Measurements from ENCODE around the gene KANK3. TPM values are rescaled to one million over a fixed set of nuclear protein-coding genes. Genes with fewer than 3 reads are reported as not detected.
"Not testable (repeated sequence)": the region's sequence is repeated elsewhere in the genome, so short reads cannot be mapped to it uniquely, and the experiment has no call there.

Gene KANK3
- total and polyA plus RNA-seq, 3 experiments from 2014 or later, result 0.97 to 3.6 (median 1.1) TPM

DNA sequence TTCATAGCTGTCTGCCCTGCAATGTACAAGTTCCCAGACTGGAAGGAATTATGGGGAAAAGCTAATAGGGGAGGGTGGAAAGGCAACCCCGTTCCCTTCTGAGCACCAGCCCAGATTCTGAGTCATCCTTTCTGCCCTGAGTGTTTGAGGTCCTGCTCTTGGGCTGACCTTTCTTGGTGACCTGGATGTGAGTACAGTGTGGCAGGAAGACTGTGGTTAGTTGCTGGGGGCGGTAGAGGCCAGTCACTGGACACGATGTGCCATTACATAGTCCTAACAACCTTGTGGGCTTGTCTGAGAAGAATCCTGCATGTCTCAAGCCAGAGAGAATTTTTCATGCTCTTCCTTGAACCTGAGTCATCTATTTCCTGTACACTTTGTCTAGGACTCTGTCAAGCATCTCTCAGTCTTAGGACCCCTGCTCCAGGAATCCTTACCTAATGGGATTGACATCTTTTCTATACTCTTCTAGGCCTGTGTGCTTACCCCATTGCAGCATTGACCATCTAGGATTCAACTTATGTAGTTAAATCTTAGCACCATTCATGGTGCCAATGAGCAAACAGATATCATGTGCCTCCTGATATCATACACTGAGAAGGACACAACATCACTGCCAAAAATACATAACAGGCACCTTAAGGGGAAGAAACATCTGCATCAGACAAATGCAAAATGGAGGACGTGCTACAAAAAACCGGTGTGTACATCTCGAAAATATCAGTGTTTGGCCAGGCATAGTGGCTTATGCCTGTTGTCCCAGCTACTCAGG is 12.8 kb upstream of the KANK3 start:
- Mint-ChIP-seq H3K27ac (no peak overlapping the region), H3K4me3 (no peak overlapping the region), H3K9me3 (peaks cover 0 to 2% (median 0%) of the 10 kb centered on the region in 5 donors), H3K27me3 (peaks cover 14% of the 10 kb centered on the region in 2 donors), H3K4me1 (peaks cover 2 to 4% (median 3%) of the 10 kb centered on the region in 3 donors), H3K36me3 (no peaks in the 10 kb centered on the region)
- POLR2A ChIA-PET, result no interaction called here
- H3K9me3 ChIP-seq (ENCODE audit: low read length), result no peaks in the 10 kb centered on the region
- no peaks in the 10 kb centered on the region for H3K36me3 ChIP-seq (ENCODE audit: insufficient read depth, low read length)
- no peak for DNase-seq
- H3K4me1 ChIP-seq (ENCODE audit: insufficient read depth, low read length), result peaks cover 6% of the 10 kb centered on the region
- H3K4me3 ChIP-seq (ENCODE audit: low read length), result no peak overlapping the region
- H3K27ac ChIP-seq (ENCODE audit: low read depth, low read length), result no peak overlapping the region
- H3K27me3 ChIP-seq (ENCODE audit: insufficient read depth, low read length, poor library complexity, severe bottlenecking), result no peaks in the 10 kb centered on the region
- CTCF ChIA-PET, result interaction anchor here (0.7 to 3.3 kb wide), 3 partner anchors 10 to 225 kb away, joined by 3 to 31 read pairs (median 11); no protein-coding TSS in a partner anchor

GRCh38 chr19:8352845-8353244 is 9.8 kb upstream of the KANK3 start:
- H3K9me3 ChIP-seq (ENCODE audit: low read length); H3K4me1 ChIP-seq (ENCODE audit: insufficient read depth, low read length); POLR2A ChIA-PET; H3K9me3 Mint-ChIP-seq; H3K27ac ChIP-seq (ENCODE audit: low read depth, low read length); H3K27me3 ChIP-seq (ENCODE audit: insufficient read depth, low read length, poor library complexity, severe bottlenecking); H3K27ac Mint-ChIP-seq; H3K4me3 ChIP-seq (ENCODE audit: low read length); H3K36me3 ChIP-seq (ENCODE audit: insufficient read depth, low read length); H3K4me1 Mint-ChIP-seq; H3K4me3 Mint-ChIP-seq; H3K36me3 Mint-ChIP-seq; DNase-seq: not testable (repeated sequence)
- H3K27me3 Mint-ChIP-seq, result peaks cover 13 to 21% of the 10 kb centered on the region in 2 donors
- CTCF ChIA-PET, result interaction anchor here (0.8 to 3.3 kb wide), 15 partner anchors 9 to 341 kb away, joined by 3 to 31 read pairs (median 8); partner anchors contain the start of gene KANK3

DNA sequence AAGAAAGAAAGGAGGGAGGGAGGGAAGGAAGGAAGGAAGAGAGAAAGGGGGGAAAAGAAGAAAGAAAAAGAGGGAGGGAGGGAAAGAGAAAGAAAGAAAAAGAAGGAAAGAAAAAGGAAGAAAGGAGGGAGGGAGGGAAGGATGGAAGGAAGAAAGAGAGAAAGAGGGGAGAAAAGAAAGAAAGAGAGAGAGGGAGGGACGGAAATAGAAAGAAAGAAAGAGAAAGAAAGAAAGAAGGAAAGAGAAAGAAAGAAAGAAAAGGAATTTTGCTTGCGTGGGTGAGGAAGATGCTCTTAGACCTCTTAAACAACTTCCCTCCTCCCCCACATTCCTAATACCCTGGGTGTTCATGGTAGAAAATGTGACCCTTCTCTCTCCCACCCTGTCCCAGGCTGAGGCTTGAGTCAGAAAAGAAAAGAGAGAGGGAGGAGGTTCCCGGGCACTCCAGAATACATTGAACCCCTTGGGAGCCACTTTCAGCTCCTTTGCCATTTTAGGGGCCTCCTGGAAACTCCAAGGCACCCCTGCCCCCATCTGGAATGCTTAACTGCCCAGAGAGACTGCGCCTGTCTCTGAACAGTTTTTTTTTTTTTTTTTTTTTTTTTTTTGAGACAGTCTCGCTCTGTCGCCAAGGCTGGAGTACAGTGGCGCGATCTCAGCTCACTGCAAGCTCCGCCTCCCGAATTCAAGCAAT is 9.2 kb upstream of the KANK3 start:
- Mint-ChIP-seq H3K4me1 (peaks cover 2 to 4% (median 3%) of the 10 kb centered on the region in 3 donors), H3K9me3 (no peaks in the 10 kb centered on the region), H3K4me3 (no peak overlapping the region), H3K36me3 (no peaks in the 10 kb centered on the region), H3K27ac (no peak overlapping the region), H3K27me3 (peaks cover 13 to 21% of the 10 kb centered on the region in 2 donors)
- CTCF ChIA-PET, result interaction anchor here (0.8 to 3.3 kb wide), 10 partner anchors 9 to 241 kb away, joined by 3 to 31 read pairs (median 10); partner anchors contain the start of gene KANK3
- POLR2A ChIA-PET, result no interaction called here
- Histone ChIP-seq H3K27ac (ENCODE audit: low read depth, low read length) (no peak overlapping the region), H3K36me3 (ENCODE audit: insufficient read depth, low read length) (no peaks in the 10 kb centered on the region), H3K4me1 (ENCODE audit: insufficient read depth, low read length) (peaks cover 6% of the 10 kb centered on the region), H3K9me3 (ENCODE audit: low read length) (no peaks in the 10 kb centered on the region), H3K27me3 (ENCODE audit: insufficient read depth, low read length, poor library complexity, severe bottlenecking) (no peaks in the 10 kb centered on the region), H3K4me3 (ENCODE audit: low read length) (no peak overlapping the region)
- DNase-seq, result no peak

DNA sequence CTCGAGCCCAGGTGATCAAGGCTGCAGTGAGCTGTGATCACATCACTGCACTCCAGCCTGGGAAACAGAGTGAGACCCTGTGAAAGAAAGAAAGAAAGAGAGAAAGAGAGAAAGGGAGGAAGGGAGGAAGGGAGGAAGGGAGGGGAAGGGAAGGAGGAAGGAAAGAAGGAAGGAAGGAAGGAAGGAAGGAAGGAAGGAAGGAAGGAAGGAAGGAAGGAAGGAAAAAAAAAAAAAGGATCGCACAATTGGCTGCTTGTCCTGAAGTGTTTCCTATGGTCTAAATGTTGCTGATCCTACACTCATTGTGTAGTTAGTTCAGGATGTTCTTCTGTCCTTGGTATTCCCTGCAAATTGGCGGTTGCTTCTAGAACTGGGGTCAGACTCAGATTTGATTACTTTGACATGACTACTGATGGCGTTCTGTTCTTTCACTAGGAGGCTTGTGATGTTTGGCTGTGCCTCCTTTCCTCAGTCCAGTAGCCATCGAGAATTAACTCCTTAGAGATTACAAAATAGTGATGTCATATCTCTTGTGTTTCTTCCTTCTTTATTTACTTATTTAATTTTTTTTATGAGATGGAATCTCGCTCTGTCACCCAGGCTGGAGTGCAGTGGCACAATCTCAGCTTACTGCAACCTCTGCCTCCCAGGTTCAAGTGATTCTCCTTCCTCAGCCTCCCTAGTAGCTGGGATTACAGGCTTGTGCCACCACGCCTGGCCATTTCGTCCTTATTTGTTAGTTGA is 6.7 kb upstream of the KANK3 start:
- not testable (repeated sequence) for H3K27me3 ChIP-seq (ENCODE audit: insufficient read depth, low read length, poor library complexity, severe bottlenecking); H3K36me3 Mint-ChIP-seq; DNase-seq; H3K4me3 Mint-ChIP-seq; H3K4me1 Mint-ChIP-seq; H3K9me3 Mint-ChIP-seq; H3K36me3 ChIP-seq (ENCODE audit: insufficient read depth, low read length); H3K4me1 ChIP-seq (ENCODE audit: insufficient read depth, low read length); H3K27ac ChIP-seq (ENCODE audit: low read depth, low read length); H3K27ac Mint-ChIP-seq; H3K4me3 ChIP-seq (ENCODE audit: low read length); H3K9me3 ChIP-seq (ENCODE audit: low read length)
- ChIA-PET POLR2A (interaction anchor here (0.6 kb wide), 1 partner anchor 46 kb away, joined by 4 read pairs; no protein-coding TSS in a partner anchor), CTCF (interaction anchor here (1.0 kb wide), 1 partner anchor 11 kb away, joined by 3 read pairs; no protein-coding TSS in a partner anchor)
- H3K27me3 Mint-ChIP-seq, result peaks cover 17% of the 10 kb centered on the region in 2 donors

GRCh38 chr19:8343483-8343844 is 402 bp upstream of the KANK3 start:
- Mint-ChIP-seq H3K27me3 (peaks cover 4 to 6% of the 10 kb centered on the region in 2 donors), H3K36me3 (peaks cover 0 to 2% (median 0%) of the 10 kb centered on the region in 3 donors), H3K9me3 (no peaks in the 10 kb centered on the region), H3K4me1 (peaks cover 10 to 18% (median 11%) of the 10 kb centered on the region in 3 donors), H3K27ac (peak overlapping the region in 4 of 8 donors; percentile 44 to 89 (median 81)), H3K4me3 (peak overlapping the region; percentile 77 to 90 (median 81))
- Histone ChIP-seq H3K4me3 (ENCODE audit: low read length) (peak overlapping the region; percentile 56), H3K27me3 (ENCODE audit: insufficient read depth, low read length, poor library complexity, severe bottlenecking) (no peaks in the 10 kb centered on the region), H3K36me3 (ENCODE audit: insufficient read depth, low read length) (no peaks in the 10 kb centered on the region), H3K4me1 (ENCODE audit: insufficient read depth, low read length) (no peaks in the 10 kb centered on the region), H3K27ac (ENCODE audit: low read depth, low read length) (no peak overlapping the region), H3K9me3 (ENCODE audit: low read length) (no peaks in the 10 kb centered on the region)
- POLR2A ChIA-PET, result interaction anchor here (0.5 kb wide), 1 partner anchor 19 kb away, joined by 3 read pairs; no protein-coding TSS in a partner anchor
- CTCF ChIA-PET, result interaction anchor here (3.1 kb wide), 1 partner anchor 10 kb away, joined by 18 read pairs; no protein-coding TSS in a partner anchor
- no peak for DNase-seq

DNA sequence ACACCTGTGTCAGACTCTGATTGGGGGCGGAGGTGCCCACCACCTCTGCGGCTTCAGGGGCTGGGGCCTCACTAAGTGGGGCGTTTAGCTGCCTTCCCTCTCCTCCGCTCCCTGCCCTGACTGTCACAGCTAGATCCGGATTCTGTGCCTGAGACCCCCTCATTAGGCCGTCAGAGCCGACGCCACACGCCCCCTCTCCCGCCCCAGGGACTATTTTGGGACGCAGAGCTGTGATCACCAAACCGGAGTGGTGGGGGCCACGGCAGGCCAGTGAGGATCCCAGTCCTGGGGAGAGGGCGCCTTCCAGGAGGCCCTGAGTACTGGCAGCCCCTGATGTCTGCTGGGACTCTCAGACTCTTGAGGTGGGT is 762 bp downstream of the KANK3 start:
- CTCF ChIA-PET, result interaction anchor here (0.6 to 3.1 kb wide), 4 partner anchors 11 to 229 kb away, joined by 3 to 18 read pairs (median 3); partner anchors contain the start of gene MARCHF2
- H3K27ac ChIP-seq (ENCODE audit: low read depth, low read length), result no peak overlapping the region
- POLR2A ChIA-PET, result no interaction called here

DNA sequence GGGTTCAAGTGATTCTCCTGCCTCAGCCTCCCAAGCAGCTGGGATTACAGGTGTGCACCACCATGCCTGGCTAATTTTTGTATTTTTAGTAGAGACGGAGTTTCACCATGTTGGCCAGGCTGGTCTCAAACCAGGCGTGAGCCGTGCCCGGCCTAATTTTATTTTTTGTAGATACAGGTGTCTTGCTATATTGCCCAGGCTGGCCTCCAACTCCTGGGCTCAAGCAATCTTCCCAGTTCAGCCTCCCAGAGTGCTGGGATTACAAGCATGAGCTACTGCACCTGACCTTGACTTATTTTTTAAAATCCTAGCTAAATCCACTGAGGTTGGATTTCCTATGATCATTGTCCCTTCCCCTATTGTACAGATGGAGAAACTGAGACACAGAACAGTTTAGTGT is 1.6 kb downstream of the KANK3 start:
- peak overlapping the region in 4 of 8 donors; percentile 14 to 85 (median 58) for H3K27ac Mint-ChIP-seq
- H3K27ac ChIP-seq (ENCODE audit: low read depth, low read length); H3K9me3 ChIP-seq (ENCODE audit: low read length); H3K4me1 ChIP-seq (ENCODE audit: insufficient read depth, low read length); POLR2A ChIA-PET; H3K36me3 Mint-ChIP-seq; H3K36me3 ChIP-seq (ENCODE audit: insufficient read depth, low read length); H3K9me3 Mint-ChIP-seq; DNase-seq; H3K4me3 ChIP-seq (ENCODE audit: low read length); H3K27me3 ChIP-seq (ENCODE audit: insufficient read depth, low read length, poor library complexity, severe bottlenecking): not testable (repeated sequence)
- peak overlapping the region in 6 of 7 donors; percentile 19 to 82 (median 68) for H3K4me3 Mint-ChIP-seq
- CTCF ChIA-PET, result interaction anchor here (1.3 kb wide), 1 partner anchor 72 kb away, joined by 3 read pairs; the partner anchor contains the start of gene MARCHF2
- peaks cover 10 to 18% (median 11%) of the 10 kb centered on the region in 3 donors for H3K4me1 Mint-ChIP-seq
- peaks cover 8 to 17% of the 10 kb centered on the region in 2 donors for H3K27me3 Mint-ChIP-seq

More for the DNA sequence above, 762 bp downstream of the KANK3 start:
- H3K4me3 ChIP-seq (ENCODE audit: low read length), result no peak overlapping the region
- peaks cover 0 to 2% (median 0%) of the 10 kb centered on the region in 3 donors for H3K36me3 Mint-ChIP-seq
- peak overlapping the region; percentile 55 to 82 (median 77) for H3K4me3 Mint-ChIP-seq
- H3K4me1 ChIP-seq (ENCODE audit: insufficient read depth, low read length), result no peaks in the 10 kb centered on the region
- H3K27ac Mint-ChIP-seq, result peak overlapping the region in 5 of 8 donors; percentile 35 to 85 (median 64)
- no peak for DNase-seq
- H3K36me3 ChIP-seq (ENCODE audit: insufficient read depth, low read length), result no peaks in the 10 kb centered on the region
- no peaks in the 10 kb centered on the region for H3K9me3 ChIP-seq (ENCODE audit: low read length)
- H3K9me3 Mint-ChIP-seq, result no peaks in the 10 kb centered on the region
- H3K27me3 ChIP-seq (ENCODE audit: insufficient read depth, low read length, poor library complexity, severe bottlenecking), result no peaks in the 10 kb centered on the region
- peaks cover 10 to 18% (median 11%) of the 10 kb centered on the region in 3 donors for H3K4me1 Mint-ChIP-seq
- H3K27me3 Mint-ChIP-seq, result peaks cover 6 to 13% of the 10 kb centered on the region in 2 donors

All from CD8-positive, alpha-beta memory T cell (primary cell).